Activated T-helper 1 cell treated with Interleukin-2 at 50 U/mL for 16 hours (primary cell): Measurements from ENCODE around the gene CPT1B.
"Not testable (repeated sequence)": the region's sequence is repeated elsewhere in the genome, so short reads cannot be mapped to it uniquely, and the experiment has no call there.

ENCODE experiments used
- DNase-seq: peaks from one replicate; pipeline ENCODE4 v3.0.0-alpha.2; 2020; ENCODE audit warnings: low read depth

The CPT1B gene

DNA sequence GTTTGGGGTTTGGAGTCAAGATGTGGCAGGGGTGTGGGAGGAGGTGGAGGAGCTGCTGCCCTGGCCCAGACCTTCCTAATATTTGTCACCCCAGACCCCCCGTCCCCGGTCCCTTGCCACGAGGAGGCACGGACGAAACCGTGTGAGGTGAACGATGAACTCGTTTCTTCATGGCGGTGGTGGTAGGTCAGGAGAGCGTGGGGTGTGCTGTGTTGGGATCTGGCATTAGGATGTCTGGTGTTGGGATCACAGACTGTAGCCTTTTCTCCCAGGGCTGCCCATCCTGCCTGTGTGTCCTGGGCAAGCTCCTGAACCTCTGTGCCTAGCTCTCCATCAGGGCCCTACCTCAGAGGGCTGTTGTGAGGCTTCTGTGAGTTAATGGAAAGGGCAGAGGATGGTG is 30.8 kb upstream of the CPT1B start:
- no peak for DNase-seq

DNA sequence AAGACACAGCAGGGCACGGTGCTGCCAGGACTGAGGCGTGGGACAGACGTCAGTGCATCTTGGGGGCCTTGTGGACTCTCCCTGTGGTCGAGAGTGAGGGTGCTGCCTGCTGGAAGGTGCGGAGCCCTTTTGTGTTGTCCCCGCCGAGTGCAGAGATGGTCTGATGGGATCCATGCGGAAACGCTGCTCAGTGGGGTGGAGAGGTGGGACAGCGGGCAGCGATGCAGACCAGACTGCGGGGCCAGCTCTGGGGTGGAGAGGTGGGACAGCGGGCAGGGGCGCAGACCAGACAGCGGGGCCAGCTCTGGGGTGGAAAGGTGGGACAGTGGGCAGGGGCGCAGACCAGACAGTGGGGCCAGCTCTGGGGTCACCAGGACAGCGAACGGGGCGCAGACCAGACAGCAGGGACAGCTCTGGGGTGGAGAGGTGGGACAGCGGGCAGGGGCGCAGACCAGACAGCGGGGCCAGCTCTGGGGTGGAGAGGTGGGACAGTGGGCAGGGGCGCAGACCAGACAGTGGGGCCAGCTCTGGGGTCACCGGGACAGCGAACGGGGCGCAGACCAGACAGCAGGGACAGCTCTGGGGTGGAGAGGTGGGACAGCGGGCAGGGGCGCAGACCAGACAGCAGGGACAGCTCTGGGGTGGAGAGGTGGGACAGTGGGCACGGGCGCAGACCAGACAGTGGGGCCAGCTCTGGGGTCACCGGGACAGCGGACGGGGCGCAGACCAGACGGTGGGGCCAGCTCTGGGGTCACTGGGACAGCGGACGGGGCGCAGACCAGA is 30.0 kb upstream of the CPT1B start:
- DNase-seq, result not testable (repeated sequence)

DNA sequence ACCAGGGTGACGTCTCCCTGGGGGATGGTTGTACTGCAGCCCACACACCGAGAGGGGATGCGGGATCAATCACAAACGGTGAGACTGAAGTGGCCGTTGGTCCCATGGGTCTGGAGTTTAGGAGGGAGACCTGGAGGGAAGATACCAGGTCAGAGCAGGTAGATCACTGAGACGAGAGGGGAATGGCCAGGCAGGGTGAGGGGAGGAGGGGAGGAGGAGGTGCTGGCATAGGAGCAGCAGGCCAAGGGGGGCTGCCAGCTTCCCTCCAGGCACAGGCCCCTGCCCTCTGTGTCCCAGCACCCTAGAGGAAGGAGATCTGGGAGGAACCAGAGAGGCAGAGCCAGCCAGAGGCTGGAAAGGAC is 29.4 kb upstream of the CPT1B start:
- no peak for DNase-seq

DNA sequence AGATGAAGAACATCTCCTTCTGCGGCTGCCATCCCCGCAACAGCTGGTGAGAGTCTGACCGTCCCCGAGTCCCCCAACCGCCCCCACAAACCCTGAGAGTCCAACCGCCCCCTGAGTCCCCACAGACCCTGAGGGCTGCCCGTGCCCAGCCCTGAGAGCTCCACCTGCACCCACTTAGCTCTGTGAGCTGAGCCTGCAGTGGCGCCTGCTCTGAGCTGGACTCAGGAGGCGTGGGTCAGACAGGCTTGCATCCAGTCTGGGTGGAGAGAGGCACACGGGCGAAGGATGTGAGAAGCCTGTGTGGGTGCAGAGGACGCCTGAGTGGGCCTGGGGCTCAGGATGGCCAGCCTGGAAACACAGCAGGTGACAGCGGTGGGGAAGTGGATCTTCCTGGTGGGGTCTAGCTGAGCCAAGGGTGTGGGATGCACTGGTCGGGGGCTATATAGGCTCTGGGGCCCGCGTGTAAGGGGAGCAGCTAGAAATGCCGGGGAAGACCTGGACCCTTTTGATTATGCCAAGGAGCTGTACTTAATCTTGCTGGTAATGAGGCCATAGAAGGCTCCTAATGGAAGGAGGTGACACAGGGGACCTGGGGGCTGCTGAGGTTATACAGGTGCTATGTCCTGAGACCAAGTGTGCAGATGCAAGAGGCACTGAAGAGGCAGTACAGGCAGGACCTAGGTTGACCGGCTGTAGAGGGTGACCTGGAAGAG is 28.9 kb upstream of the CPT1B start:
- no peak for DNase-seq

DNA sequence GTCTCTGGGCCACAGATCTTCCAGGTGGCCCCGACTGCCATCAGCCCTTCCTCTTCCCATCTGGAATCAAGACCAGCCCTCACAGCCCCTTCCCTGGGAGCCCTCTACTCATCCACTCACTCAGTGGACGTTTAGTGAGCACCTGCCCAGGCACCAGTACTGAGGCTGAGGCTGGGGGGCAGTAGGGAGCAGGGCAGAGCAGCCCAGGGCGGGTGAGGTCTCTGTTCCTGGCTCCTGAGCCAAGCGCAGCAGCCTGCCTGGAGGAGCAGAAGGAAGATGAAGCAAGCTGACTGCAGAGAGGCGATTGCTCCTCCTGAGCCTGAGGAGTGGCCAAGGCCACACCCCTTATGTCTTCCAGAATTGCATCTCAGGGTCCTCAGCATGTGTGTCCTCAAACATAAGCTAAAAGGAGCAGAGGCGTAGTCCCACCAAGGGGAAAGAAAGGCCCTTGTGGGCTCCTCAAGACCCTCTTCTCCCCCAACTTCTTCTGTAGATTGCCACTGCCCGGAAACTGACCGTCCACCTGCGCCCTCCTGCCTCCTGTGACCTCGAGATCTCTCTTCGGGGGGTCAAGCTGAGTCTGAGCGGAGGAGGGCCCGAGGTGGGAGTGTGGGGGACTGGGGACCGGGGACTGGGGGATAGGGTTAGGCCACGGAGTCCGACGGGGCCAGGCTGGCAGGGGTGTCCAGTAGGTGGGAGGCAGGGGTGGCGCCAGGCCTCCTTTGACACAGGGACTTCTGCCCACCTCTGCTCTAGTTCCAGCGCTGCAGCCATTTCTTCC is 28.1 kb upstream of the CPT1B start:
- DNase-seq, result no peak

DNA sequence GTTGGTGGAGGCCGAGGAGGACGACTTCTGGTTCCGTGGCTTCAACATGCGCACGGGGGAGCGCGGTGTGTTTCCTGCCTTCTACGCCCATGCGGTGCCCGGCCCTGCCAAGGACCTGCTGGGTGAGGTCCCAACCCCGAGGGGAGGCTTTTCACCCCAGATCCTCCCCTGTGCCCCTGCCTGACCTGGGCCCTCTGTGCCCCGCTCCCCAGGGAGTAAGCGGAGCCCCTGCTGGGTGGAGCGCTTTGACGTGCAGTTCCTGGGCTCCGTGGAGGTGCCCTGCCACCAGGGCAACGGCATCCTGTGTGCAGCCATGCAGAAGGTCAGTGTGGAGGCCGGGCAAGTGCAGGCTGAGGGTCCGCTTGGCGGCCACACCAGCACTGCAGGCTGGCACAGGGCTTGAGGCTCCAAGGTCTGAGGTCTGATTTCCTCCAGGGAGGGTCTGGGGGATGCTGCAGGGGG is 27.4 kb upstream of the CPT1B start:
- no peak for DNase-seq

DNA sequence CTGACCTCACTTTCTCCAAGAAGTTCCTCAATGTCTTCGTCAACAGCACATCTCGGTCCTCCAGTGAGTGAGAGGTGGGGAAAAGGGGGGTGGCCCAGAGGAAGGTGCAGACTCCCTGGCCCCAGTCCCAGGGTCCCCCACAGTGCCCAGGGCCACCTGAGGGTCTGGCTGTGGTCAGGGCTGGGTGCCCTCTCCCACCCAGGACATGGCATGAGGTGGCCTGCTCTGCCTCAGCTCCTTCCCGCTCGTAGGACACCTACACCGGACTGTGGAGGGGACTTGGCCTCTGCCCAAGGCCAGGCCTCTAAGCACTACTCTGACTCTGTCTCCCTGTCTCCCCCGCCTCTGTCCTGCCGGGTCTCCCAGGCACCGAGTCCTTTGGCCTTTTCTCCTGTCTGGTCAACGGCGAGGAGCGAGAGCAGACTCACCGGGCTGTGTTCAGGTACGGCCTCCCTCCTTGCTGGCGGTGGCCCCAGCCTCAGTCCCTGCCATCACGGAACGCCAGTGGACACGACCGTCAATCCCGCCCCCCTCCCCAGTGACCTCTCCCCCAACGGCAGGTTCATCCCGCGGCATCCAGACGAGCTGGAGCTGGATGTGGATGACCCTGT is 26.9 kb upstream of the CPT1B start:
- DNase-seq, result no peak

DNA sequence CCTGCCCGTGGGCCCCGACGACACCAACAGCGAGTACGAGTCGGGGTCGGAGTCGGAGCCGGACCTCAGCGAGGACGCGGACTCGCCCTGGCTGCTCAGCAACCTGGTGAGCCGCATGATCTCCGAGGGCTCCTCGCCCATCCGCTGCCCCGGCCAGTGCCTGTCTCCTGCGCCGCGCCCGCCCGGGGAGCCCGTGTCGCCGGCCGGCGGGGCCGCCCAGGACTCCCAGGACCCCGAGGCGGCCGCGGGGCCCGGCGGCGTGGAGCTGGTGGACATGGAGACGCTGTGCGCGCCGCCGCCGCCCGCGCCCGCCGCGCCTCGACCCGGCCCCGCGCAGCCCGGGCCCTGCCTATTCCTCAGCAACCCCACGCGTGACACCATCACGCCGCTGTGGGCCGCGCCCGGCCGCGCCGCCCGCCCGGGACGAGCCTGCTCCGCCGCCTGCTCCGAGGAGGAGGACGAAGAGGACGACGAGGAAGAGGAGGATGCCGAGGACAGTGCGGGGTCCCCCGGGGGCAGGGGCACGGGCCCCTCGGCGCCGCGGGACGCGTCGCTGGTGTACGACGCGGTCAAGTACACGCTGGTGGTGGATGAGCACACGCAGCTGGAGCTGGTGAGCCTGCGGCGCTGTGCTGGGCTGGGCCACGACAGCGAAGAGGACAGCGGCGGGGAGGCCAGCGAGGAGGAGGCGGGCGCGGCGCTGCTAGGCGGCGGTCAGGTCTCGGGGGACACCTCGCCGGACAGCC is 26.2 kb upstream of the CPT1B start:
- no peak for DNase-seq

DNA sequence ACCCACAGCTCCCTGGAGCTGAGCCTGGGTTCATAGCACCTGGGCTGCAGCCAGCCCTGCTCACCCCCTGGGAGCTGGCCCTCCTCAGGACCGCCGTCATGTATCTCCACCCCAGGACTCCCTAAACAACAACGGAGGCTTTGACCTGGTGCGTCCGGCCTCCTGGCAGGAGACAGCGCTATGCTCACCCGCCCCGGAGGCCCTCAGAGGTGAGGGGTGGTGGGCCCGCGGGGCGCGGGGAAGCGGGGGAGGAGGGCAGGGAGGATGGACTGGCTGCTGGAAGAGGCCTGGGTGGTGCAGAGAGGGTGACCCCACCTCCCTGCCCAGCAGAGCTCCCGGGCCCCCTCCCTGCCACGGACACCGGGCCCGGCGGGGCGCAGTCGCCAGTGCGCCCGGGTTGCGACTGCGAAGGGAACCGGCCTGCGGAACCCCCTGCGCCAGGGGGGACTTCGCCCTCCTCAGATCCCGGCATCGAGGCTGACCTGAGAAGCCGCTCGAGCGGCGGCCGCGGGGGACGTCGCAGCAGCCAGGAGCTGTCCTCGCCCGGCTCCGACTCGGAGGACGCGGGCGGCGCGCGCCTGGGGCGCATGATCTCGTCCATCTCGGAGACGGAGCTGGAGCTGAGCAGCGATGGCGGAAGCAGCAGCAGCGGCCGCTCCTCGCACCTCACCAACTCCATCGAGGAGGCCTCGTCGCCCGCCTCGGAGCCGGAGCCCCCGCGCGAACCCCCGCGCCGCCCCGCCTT is 25.5 kb upstream of the CPT1B start:
- no peak for DNase-seq

DNA sequence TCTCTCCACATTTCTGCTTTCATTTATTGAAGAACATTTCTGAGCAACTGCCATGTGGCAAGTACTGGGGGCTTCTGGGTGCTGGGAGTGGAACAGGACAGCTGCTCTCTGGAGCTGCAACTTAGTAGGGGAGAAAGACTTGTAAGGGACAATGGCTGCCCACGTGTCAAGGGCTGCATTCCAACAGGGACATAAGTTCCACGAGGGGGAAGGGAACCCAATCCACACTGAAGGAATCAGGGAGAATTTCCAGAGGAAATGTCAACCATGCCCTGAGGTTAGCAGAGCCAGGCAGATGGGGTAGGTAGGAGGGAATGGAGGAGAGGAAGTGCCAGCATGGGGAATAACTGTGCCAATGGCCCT is 24.1 kb upstream of the CPT1B start:
- no peak for DNase-seq

DNA sequence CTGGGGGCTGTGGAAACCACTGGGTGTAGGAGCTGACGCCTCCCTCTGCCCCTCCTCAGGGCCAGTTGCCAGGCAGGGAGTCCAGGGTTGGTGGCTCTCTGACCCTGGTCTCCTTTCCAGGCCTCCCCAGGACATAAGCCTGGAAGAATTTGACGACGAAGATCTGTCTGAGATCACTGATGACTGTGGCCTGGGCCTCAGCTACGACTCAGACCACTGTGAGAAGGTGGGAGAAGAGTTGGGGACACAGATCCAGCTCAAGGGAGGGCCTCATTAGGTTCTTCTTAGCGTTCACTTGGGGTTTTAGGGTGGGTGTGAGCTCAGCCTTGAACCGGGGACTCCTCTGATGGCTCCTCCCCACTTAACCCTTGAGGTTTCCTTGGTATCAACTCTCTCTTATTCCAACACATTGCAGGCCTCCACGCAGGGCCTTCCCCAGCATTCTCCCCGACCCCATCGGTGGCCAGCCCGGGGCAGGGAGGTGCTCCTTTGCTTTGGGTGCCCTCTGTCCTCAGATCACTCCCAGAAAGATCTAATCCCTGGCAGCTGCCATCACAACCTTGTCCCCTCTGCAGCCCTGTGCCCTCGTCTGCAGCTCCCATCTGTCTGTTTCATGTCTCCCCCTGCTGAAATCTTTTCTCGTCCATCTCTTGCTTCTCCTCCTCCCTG is 23.6 kb upstream of the CPT1B start:
- DNase-seq, result no peak

DNA sequence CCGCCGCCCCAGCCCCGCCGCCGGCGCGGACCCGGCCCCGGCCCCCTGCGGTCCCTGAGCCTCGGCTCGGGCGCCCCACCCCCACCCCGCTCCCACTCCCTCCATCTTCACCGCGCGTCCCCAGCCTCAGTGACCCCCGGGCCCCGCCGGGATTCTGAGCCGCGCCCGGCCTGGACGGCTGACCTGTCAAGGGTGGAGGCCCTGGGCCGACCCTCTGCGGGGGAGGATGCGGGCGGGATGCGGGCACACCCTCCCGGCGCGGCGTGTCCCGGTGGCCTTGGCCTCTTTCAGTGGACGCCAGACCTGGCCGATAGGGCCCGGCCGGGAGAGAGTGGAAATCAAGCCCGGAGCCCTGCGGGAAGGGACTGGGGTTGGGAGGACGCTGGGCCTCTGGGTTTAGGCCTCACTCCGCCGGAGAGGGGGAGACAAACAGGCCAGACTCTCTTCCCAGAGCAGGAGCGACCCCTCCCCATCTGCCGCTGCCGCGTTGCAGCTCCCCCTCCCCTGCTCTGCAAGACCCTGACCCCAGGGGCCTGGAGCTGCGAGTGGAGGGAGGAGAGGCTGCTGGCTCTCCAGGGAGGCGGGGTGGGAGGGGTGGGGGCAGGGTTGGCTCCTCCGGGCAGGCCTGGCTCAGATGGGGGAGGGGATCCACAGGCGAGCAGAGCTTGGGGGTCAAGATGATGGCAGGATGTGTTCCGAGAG is 22.9 kb upstream of the CPT1B start:
- DNase-seq, result no peak

DNA sequence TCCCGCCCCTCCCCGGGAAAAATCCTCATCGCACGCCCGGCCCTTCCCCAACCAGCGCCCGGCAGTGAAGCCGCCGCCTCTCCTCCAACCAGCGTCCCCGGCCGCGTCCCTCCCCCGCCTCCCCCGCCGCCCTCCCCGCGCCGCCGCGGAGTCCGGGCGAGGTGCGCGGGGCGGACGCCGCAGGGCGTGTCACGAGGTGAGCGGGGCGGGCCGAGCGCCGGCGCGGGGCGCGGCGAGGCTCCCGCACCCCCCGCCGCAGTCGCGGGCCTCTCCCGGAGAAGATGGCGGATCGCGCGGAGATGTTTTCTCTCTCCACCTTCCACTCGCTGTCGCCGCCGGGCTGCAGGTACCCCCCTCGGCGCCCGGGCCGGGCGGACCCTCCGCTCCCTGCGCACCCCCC is 22.3 kb upstream of the CPT1B start, which contains the start of gene MAPK8IP2:
Gene MAPK8IP2, plus strand, starts transcription at position 256 of the 400 bp plus-strand sequence. Its CDS starts 26 bp downstream, at position 282.
- no peak for DNase-seq

DNA sequence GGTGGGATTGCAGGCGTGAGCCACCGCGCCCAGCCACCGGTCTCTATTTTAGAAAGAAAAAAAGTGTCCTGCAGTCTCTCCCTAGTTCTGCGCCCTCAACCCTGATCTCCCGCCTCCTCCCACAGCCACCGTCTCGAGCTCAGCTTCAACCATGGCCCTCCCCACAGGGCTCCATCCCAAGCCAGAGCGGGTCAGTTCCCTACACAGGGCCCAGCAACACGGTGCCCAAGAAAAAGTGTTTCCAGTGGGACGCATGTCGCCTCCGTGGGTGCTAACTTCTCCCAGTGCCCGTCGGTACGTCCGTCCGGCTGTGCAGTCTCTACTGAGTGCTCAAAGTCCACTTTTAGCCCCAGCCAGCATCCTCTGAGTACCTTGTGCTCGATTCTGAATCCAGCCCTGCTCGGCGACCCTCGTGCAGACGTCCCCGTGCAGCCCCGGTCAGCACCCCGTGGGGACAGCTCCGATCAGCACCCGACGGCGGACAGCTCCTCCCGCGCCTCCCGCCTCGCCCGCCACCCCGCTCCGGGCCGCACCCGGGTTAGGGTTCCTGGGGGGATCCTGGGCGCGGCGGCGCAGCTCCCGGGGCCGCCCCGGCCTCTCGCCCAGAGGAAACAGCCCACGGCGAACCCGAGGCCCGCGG is 21.7 kb upstream of the CPT1B start:
- peak; percentile 35 for DNase-seq

DNA sequence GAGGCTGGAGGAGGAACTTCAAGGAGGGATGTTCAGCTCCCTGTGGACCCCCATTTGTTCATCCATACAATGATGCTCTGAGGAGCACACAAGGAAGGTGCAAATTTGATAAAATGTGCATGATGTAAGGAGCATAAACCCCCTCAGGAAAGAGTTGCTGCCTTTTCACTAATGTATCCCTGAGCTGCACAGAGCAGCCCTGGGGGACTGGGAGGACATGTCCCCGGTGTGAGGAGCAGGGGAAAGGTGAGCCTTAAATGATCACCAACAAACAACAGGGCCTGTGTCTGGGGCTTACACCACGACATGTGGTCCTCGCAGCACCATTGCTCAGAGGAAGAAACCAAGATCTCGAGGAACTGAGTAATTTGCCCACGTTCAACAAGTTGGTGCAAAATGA is 18.9 kb upstream of the CPT1B start:
- no peak for DNase-seq

DNA sequence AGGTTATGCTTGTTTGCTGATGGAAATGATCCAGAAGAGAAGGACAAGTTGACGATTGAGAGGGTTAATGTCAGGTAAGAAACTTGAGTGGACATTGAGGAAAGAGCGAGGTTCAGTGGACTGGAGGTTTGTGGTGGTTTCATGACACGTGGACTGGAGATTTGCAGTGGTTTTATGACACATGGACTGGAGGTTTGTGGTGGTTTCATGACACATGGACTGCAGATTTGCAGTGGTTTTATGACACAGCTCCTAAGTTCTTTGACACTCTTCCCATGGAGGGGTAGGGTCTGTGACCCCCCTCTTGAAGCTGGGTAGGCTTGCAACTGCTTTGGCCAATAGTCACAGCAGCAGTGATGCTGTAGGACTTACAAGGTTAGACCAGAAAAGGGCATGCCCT is 17.0 kb upstream of the CPT1B start:
- no peak for DNase-seq

DNA sequence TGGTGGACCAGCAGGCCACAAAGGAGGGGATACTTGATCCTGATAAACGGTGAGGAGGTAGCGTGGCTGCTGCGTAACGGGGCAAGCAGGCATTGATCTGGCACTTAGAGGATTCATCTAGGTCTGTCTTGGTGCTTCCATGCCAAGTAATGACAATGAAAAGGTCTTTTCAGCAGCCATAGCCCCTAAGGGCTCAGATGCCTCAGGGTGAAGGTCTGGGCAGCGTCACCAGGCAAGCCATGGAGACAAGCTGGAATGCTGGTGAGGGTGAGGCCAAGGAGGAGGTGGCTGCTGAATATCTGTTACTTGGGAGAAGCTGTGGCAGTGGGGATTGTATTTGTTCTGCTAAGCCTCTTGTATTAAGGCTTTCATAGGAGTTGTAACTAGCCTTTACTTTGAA is 9.2 kb upstream of the CPT1B start:
- no peak for DNase-seq

DNA sequence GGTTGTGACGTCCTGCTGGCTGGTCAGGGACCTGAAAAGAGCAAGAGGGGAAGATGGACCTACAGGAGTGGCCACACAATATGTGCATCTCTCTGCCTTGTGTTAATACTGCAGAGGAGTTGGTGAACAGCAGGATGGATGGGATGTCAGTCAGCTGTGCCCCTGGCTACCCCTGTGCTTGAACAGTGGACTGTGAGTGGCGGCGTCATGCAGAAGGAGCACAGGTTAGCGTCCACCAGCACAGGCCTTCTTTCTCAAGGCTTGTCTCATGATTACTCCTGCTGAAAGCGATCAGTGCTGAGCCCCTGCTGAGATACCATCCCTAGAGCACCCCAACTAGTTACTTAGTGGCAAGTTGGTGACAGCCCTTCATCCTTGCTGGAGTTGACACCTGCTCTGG is 8.2 kb upstream of the CPT1B start:
- no peak for DNase-seq

DNA sequence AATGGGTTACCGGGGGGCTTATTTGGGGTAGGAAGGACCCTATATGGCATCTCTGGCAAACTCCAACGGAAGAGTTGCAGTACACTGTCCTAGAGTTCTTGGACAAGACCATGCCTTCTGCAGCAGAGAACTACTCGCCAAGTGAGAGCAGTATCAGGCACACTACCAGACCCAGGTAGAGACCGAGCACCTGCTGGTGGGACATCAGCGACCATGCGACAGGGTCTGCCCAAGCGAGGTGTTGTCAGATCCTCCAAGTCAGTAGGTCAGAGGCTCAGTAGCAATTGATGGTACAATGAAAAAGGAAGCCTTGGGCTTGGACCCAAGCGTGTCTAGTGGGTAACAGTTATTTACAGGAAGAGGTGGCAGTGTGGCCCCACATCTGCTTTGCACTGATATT is 7.6 kb upstream of the CPT1B start:
- DNase-seq, result no peak
